NCI-H345 treated with DMSO at 0.1 percent for 48 hours (cell line): ENCODE data around the gene GPR137B.
A peak's percentile ranks its signal among the peaks of the same experiment; 100 is the strongest.
"Not testable (repeated sequence)": the region's sequence is repeated elsewhere in the genome, so short reads cannot be mapped to it uniquely, and the experiment has no call there.

ENCODE experiments used
- DNase-seq: peaks from one replicate; lab custom pipeline; 2025; ENCODE audit not compliant: unreplicated experiment; lab: John Stamatoyannopoulos, UW

The GPR137B gene

GRCh38 chr1:236142253-236143103 is at the start of gene GPR137B:
TSS of gene GPR137B (plus strand) at chr1:236142539. CDS start at chr1:236142623, 84 bp downstream.
- DNase-seq: peak; percentile 37

GRCh38 chr1:236092899-236093298 is 49.4 kb upstream of the GPR137B start:
- DNase-seq: no peak

- DNase-seq: no peak
Observed at GRCh38 chr1:236095705-236096520, 46.4 kb upstream of the GPR137B start.

- not testable (repeated sequence) for DNase-seq
Observed at GRCh38 chr1:236096660-236097482, 45.5 kb upstream of the GPR137B start.

- no peak for DNase-seq
Observed at GRCh38 chr1:236098267-236098666, 44.1 kb upstream of the GPR137B start.

GRCh38 chr1:236099355-236099974 is 42.9 kb upstream of the GPR137B start:
- no peak for DNase-seq

GRCh38 chr1:236100799-236101198 is 41.5 kb upstream of the GPR137B start:
- DNase-seq: no peak

- DNase-seq: no peak
Observed at GRCh38 chr1:236101233-236102200, 40.8 kb upstream of the GPR137B start.

GRCh38 chr1:236102611-236103010 is 39.7 kb upstream of the GPR137B start:
- DNase-seq: no peak

GRCh38 chr1:236103059-236103458 is 39.3 kb upstream of the GPR137B start:
- DNase-seq: no peak

GRCh38 chr1:236103646-236104218 is 38.6 kb upstream of the GPR137B start:
- peak; percentile 43 for DNase-seq

- no peak for DNase-seq
Observed at GRCh38 chr1:236107121-236107907, 35.0 kb upstream of the GPR137B start.

- DNase-seq: no peak
Observed at GRCh38 chr1:236108027-236108648, 34.2 kb upstream of the GPR137B start.

- DNase-seq: no peak
Observed at GRCh38 chr1:236110137-236110536, 32.2 kb upstream of the GPR137B start.

- DNase-seq: no peak
Observed at GRCh38 chr1:236111527-236112331, 30.6 kb upstream of the GPR137B start.

- no peak for DNase-seq
Observed at GRCh38 chr1:236112332-236112627, 30.1 kb upstream of the GPR137B start.

GRCh38 chr1:236113324-236114032 is 28.9 kb upstream of the GPR137B start:
- no peak for DNase-seq
